ENCODE measurements around the gene MREG.

MREG gene

GRCh38 chr2:216043949-216044348 is 30.6 kb upstream of the MREG start:
- H3K4me3 ChIP-seq (ENCODE audit: low read depth, low read length) = no peak overlapping the region
- H3K36me3 ChIP-seq (ENCODE audit: control insufficient read depth in 2 of 2, insufficient read depth in 1 of 2, low read length in 2 of 2) = peaks cover 22 to 60% of the 10 kb centered on the region in 2 experiments
- no peak overlapping the region for H3K27ac ChIP-seq (ENCODE audit: extremely low read depth, low read depth, low read length)
- TF ChIP-seq ZNF19 (tag by site-specific recombination; IDR thresholded peaks at IDR 0.05; ENCODE audit: low read depth) = no peak
- no peak for TF ChIP-seq HOXD13 (CRISPR knock-in tag; IDR thresholded peaks at IDR 0.05; ENCODE audit: borderline replicate concordance)
- no peak for TF ChIP-seq ZNF423 (tag by site-specific recombination; IDR thresholded peaks at IDR 0.05)
- TF ChIP-seq WT1 (tag by site-specific recombination; IDR thresholded peaks at IDR 0.05) = no peak
- TF ChIP-seq ZNF239 (tag by site-specific recombination; IDR thresholded peaks at IDR 0.05) = no peak
- no peak for TF ChIP-seq ATF2 (tag by site-specific recombination; IDR thresholded peaks at IDR 0.05; ENCODE audit: low read depth)
- TF ChIP-seq ZNF202 (tag by site-specific recombination; IDR thresholded peaks at IDR 0.05; ENCODE audit: borderline replicate concordance) = no peak
- TF ChIP-seq ZNF221 (tag by site-specific recombination; IDR thresholded peaks at IDR 0.05; ENCODE audit: borderline replicate concordance) = no peak
- TF ChIP-seq KLF17 (tag by site-specific recombination; IDR thresholded peaks at IDR 0.05) = no peak
- no peak for TF ChIP-seq ZNF18 (tag by site-specific recombination; IDR thresholded peaks at IDR 0.05)
- no peak for TF ChIP-seq ZNF501 (tag by site-specific recombination; IDR thresholded peaks at IDR 0.05)
- no peak for TF ChIP-seq ZNF26 (tag by site-specific recombination; IDR thresholded peaks at IDR 0.05)
- no peak for TF ChIP-seq ZNF155 (tag by site-specific recombination; IDR thresholded peaks at IDR 0.05)
- H3K9me3 ChIP-seq (ENCODE audit: control insufficient read depth, insufficient read depth, low read depth, low read length) = no peaks in the 10 kb centered on the region
- ChIA-PET POLR2A (no interaction called here), CTCF (interaction anchor here (0.6 to 2.1 kb wide), 4 partner anchors 10 to 21 kb away, joined by 3 to 19 read pairs (median 4); no protein-coding TSS in a partner anchor)
- H3K4me1 ChIP-seq (ENCODE audit: control insufficient read depth, insufficient read depth, low read length) = no peaks in the 10 kb centered on the region

- no peak overlapping the region for H3K27ac ChIP-seq (ENCODE audit: extremely low read depth, low read depth, low read length)
- H3K36me3 ChIP-seq (ENCODE audit: control insufficient read depth in 2 of 2, insufficient read depth in 1 of 2, low read length in 2 of 2) = peaks cover 6 to 60% of the 10 kb centered on the region in 2 experiments; a peak in 2 of 3 replicates
- POLR2A ChIA-PET = no interaction called here
- TF ChIP-seq ZNF600 (tag by site-specific recombination; IDR thresholded peaks at IDR 0.05) (no peak), PBX3 (CRISPR knock-in tag; IDR thresholded peaks at IDR 0.05) (no peak), MYNN (tag by site-specific recombination; IDR thresholded peaks at IDR 0.05; ENCODE audit: borderline replicate concordance) (no peak), ZNF777 (tag by site-specific recombination; IDR thresholded peaks at IDR 0.05; ENCODE audit: borderline replicate concordance) (no peak), SCRT1 (tag by site-specific recombination; IDR thresholded peaks at IDR 0.05; ENCODE audit: borderline replicate concordance) (no peak), ZNF114 (tag by site-specific recombination; IDR thresholded peaks at IDR 0.05) (no peak), ZSCAN5A (tag by site-specific recombination; IDR thresholded peaks at IDR 0.05) (no peak)
- CTCF ChIA-PET = interaction anchor here (0.6 to 1.6 kb wide), 5 partner anchors 7 to 24 kb away, joined by 3 to 5 read pairs (median 4); no protein-coding TSS in a partner anchor
- no peaks in the 10 kb centered on the region for H3K4me1 ChIP-seq (ENCODE audit: control insufficient read depth, insufficient read depth, low read length)
- H3K9me3 ChIP-seq (ENCODE audit: control insufficient read depth, insufficient read depth, low read depth, low read length) = no peaks in the 10 kb centered on the region
- H3K4me3 ChIP-seq (ENCODE audit: low read depth, low read length) = no peak overlapping the region
Observed at GRCh38 chr2:216041438-216041837, 28.1 kb upstream of the MREG start.

Measured in HEK293 (cell line).